Body of pancreas (tissue), 4 donors: ENCODE data around the gene EXOC2.

Experiments used
- POLR2A ChIP-seq, 3 donors: fragments of 450-650 bp; IDR thresholded peaks; one replicate each; pipeline ENCODE4 v1.6.1; 2016; ENCODE audit warnings: antibody characterized with exemption in 3 of 3, mild to moderate bottlenecking in 2 of 3
- TF ChIP-seq, protein P1 (sequence below), 7 experiments: fragments of 450-650 bp in 4 of 7; fragments of 200-600 bp in 3 of 7; sonication (generic) in 3 of 7; IDR thresholded peaks; one replicate each; pipeline ENCODE4 v1.5.1; 2016 to 2019; ENCODE audit warnings: antibody characterized with exemption in 7 of 7

DNA sequence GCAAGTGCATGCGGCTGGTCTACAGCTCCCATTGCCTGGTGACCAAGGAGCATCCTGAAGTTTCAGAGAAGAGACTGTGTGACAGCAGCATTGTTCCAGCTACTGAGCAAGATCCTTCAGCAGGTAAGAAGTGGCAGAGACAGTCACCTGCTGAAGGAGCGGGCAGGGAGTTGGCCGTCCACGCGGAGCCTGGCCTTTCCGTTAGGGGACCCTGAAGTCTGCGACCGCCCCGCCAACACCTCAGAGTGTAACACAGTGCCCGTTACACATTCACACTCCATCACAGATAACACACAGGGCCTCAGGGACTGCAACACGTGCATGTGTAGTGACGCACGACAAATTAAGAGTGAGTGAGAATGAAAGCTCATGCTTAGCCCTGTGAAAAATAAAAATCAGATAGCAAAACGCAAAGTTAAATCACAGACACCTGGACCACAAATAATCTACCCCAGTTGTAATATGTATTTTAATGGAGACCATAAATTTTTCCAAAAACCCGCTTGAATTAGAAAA, 207.2 kb downstream of the EXOC2 start:
- TF ChIP-seq, protein P1, sequence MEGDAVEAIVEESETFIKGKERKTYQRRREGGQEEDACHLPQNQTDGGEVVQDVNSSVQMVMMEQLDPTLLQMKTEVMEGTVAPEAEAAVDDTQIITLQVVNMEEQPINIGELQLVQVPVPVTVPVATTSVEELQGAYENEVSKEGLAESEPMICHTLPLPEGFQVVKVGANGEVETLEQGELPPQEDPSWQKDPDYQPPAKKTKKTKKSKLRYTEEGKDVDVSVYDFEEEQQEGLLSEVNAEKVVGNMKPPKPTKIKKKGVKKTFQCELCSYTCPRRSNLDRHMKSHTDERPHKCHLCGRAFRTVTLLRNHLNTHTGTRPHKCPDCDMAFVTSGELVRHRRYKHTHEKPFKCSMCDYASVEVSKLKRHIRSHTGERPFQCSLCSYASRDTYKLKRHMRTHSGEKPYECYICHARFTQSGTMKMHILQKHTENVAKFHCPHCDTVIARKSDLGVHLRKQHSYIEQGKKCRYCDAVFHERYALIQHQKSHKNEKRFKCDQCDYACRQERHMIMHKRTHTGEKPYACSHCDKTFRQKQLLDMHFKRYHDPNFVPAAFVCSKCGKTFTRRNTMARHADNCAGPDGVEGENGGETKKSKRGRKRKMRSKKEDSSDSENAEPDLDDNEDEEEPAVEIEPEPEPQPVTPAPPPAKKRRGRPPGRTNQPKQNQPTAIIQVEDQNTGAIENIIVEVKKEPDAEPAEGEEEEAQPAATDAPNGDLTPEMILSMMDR (IDR thresholded peaks at IDR 0.05) = no peak
- TF ChIP-seq POLR2A (IDR thresholded peaks at IDR 0.05) = no peak
